Adrenal gland (tissue), 12 donors: Measurements from ENCODE around the gene CTBP1. TPM values are rescaled to one million over a fixed set of nuclear protein-coding genes. Genes with fewer than 3 reads are reported as not detected.
A peak's percentile ranks its signal among the peaks of the same experiment; 100 is the strongest.

Source experiments
- DNase-seq, 7 donors: peaks; one replicate each; pipeline ENCODE4 v3.0.0-alpha.2; 2019 to 2020
- H3K27ac ChIP-seq, 5 donors: fragments of 200-600 bp; sonication (generic) in 4 of 5; 1 replicate in 3 of 5; 2 replicates in 2 of 5; pipeline versions ENCODE4 v1.5.1 to v1.8.0; 2016 to 2020; ENCODE audit warnings: mild to moderate bottlenecking in 1 of 5
- H3K27me3 ChIP-seq: fragments of 200-600 bp; 2 replicates; pipeline ENCODE4 v1.8.0; 2021
- H3K36me3 ChIP-seq, 2 donors: fragments of 200-600 bp; replicated peaks in 1 of 2; 1 replicate in 1 of 2; 2 replicates in 1 of 2; pipeline versions ENCODE4 v1.5.1 to v1.8.0; 2018 to 2022
- H3K4me1 ChIP-seq, 2 donors: fragments of 200-600 bp; replicated peaks in 1 of 2; 1 replicate in 1 of 2; 2 replicates in 1 of 2; pipeline versions ENCODE4 v1.5.1 to v1.8.0; 2018 to 2021
- H3K4me3 ChIP-seq, 4 donors: fragments of 200-600 bp; sonication (generic) in 3 of 4; one replicate each; pipeline ENCODE4 v1.5.1; 2016 to 2018
- H3K9me3 ChIP-seq, 3 donors: fragments of 200-600 bp; sonication (generic) in 1 of 3; replicated peaks in 1 of 3; 1 replicate in 2 of 3; 2 replicates in 1 of 3; pipeline versions ENCODE4 v1.5.1 to v1.8.0; 2016 to 2021
- POLR2A ChIP-seq, 2 donors: fragments of 450-650 bp; IDR thresholded peaks; one replicate each; pipeline ENCODE4 v1.6.1; 2017; ENCODE audit warnings: antibody characterized with exemption in 2 of 2, mild to moderate bottlenecking in 2 of 2, moderate library complexity in 1 of 2
- WGBS, 4 donors: extraction: QIAGEN DNeasy Blood & Tissue Kit in 2 of 4; methylation state at CpG; one replicate each; pipeline versions ENCODE4 v1.1.5 to v1.1.7; 2013 to 2017; 5-methylcytosine and 5-hydroxymethylcytosine counted together
- intact Hi-C, 2 donors: fragments of 100-400 bp; cut with DNase I; formaldehyde crosslinking; loops; one replicate each; pipeline versions ENCODE4 v1.14.1 to v1.15.0; 2022 to 2023
- polyA plus RNA-seq, 3 donors: library from polyadenylated mRNA; stranded (reverse); fragments of 200-250 nt in 2 of 3; fragments of 350-450 nt in 1 of 3; fragmentation: Illumina TruSeq in 1 of 3; extraction: RNeasy Lipid Tissue Mini Kit (QIAGEN cat#74804) in 1 of 3; gene quantifications; one replicate each; pipeline ENCODE4 v1.2.3, GENCODE V29; 2013 to 2014
- total RNA-seq, 9 donors: library from RNA; depleted of rRNA in 4 of 9; stranded (reverse); fragments of >200 nt in 4 of 9; fragments of 120-200 nt in 1 of 9; fragmentation: NEBNext Ultra II Directional in 1 of 9; extraction: Animal tissue kit (Norgen Biotek cat#: 25700) in 1 of 9; gene quantifications; one replicate each; pipeline versions ENCODE4 v1.1.0 to v1.2.4, GENCODE V29; 2013 to 2023
- TF ChIP-seq, protein P1 (sequence below), 6 experiments: fragments of 450-650 bp in 4 of 6; fragments of 200-600 bp in 2 of 6; sonication (generic) in 1 of 6; IDR thresholded peaks; 1 replicate in 5 of 6; 2 replicates in 1 of 6; pipeline versions ENCODE4 v1.5.1 to v1.8.0; 2016 to 2021; ENCODE audit warnings: antibody characterized with exemption in 6 of 6, mild to moderate bottlenecking in 2 of 6, moderate library complexity in 1 of 6
- donor health status: healthy with polysubstance abuse.
- donor health status: Bipolar disorder and iron deficiency.
- donor health status: DM: yes; HTN: yes; CAD: no.
- donor health status: DM: no; HTN: no; CAD: no.
- donor health status: DM: no; HTN: no; CAD: no.
- donor health status: DM: yes; HTN: yes; CAD: no.

CTBP1 gene
- total and polyA plus RNA-seq, 12 donors: 45.7 to 293 (median 159) TPM

DNA sequence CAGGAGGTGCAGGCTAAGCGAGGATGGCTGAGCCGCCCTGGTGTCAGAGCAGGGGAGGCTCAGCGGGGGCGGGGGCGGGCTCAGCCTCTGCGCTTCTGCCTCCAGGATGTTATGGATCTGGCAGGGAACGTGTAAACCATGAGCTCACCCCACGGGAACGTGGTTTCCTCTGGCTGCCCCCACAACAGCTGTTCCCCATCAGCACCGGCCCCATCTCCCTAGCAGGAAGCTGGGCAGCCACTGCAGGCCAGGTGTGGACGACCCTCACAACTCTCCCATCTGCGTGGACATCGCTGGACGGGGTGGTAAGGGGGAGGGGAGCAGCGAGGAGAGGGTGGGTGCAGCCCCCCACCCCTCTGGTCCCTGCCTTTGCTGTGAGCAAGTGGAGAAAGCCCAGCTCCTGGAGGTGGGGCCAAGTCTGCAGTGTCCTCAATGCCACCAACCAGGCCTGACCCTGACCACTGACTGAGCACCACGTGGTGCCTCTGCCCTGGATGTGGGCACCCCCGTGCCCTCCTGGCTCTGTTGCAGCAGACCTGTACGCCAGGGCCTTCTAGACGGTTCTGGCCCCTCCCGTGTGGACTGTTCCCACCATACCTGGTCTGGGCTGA, 48.4 kb downstream of the CTBP1 start:
- H3K36me3 ChIP-seq: no peaks in the 10 kb centered on the region
- peak overlapping the region in 1 of 4 donors; percentile 26 for H3K4me3 ChIP-seq
- WGBS, 4 donors: 37 to 85% (median 47%) methylated on average over 9 to 20 of the region's 20 CpGs
- no peaks in the 10 kb centered on the region for H3K27me3 ChIP-seq
- H3K4me1 ChIP-seq: peaks cover 0 to 24% of the 10 kb centered on the region in 2 donors
- no peak for TF ChIP-seq POLR2A (IDR thresholded peaks at IDR 0.05)
- TF ChIP-seq, protein P1, sequence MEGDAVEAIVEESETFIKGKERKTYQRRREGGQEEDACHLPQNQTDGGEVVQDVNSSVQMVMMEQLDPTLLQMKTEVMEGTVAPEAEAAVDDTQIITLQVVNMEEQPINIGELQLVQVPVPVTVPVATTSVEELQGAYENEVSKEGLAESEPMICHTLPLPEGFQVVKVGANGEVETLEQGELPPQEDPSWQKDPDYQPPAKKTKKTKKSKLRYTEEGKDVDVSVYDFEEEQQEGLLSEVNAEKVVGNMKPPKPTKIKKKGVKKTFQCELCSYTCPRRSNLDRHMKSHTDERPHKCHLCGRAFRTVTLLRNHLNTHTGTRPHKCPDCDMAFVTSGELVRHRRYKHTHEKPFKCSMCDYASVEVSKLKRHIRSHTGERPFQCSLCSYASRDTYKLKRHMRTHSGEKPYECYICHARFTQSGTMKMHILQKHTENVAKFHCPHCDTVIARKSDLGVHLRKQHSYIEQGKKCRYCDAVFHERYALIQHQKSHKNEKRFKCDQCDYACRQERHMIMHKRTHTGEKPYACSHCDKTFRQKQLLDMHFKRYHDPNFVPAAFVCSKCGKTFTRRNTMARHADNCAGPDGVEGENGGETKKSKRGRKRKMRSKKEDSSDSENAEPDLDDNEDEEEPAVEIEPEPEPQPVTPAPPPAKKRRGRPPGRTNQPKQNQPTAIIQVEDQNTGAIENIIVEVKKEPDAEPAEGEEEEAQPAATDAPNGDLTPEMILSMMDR (IDR thresholded peaks at IDR 0.05): no peak
- intact Hi-C loops: no loop called here
- no peaks in the 10 kb centered on the region for H3K9me3 ChIP-seq
- peak in 4 of 7 donors; percentile 34 to 61 (median 41) for DNase-seq
- peak overlapping the region in 3 of 5 donors; percentile 0 to 91 (median 67) for H3K27ac ChIP-seq

DNA sequence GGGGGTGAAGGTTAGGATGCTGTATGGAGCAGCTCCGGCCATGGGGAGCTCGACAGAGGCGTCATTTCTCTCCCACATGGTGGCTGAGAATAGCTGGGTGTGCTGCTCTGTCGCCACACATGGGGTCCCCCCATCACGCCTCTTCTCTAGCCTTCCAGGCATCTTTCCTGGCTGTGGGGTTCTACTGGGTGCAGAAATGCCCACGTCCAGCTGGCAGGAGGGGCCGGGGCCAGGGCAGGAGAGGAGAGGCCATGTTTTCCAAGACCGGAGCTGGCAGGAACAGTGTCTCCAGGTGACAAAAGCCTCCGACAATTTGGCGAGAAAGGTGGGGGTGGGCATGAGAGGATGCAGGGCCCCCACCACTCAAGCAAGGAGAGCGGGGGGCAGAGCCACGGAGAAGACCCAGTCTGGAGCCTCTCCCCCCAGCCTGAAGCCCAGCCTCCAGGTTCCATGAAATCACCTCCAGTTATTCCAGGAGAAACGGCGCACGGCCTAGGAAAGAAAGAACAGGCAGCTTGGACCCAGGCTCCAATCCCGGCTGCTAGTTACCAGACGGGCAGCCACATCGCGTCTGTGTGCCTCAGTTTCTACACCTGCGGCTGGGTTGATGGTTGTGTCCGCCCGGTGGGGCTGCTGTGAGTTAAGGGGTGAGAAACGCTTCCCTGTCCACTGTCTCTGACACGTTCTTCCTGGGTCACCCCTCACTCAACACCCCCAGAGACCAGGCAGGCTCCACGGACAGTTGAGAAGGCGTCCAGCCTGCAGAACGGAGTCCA, 49.2 kb downstream of the CTBP1 start:
- TF ChIP-seq POLR2A (IDR thresholded peaks at IDR 0.05): no peak
- TF ChIP-seq, protein P1 (IDR thresholded peaks at IDR 0.05): no peak
- H3K4me3 ChIP-seq: no peak overlapping the region
- peak in 2 of 7 donors; percentile 19 to 48 for DNase-seq
- peak overlapping the region in 2 of 5 donors; percentile 0 to 91 for H3K27ac ChIP-seq
- intact Hi-C loops: no loop called here
- no peaks in the 10 kb centered on the region for H3K27me3 ChIP-seq
- H3K9me3 ChIP-seq: no peaks in the 10 kb centered on the region
- 78 to 82% (median 81%) methylated on average over 15 to 27 of the region's 27 CpGs for WGBS, 4 donors
- peaks cover 0 to 24% of the 10 kb centered on the region in 2 donors for H3K4me1 ChIP-seq
- H3K36me3 ChIP-seq: no peaks in the 10 kb centered on the region

DNA sequence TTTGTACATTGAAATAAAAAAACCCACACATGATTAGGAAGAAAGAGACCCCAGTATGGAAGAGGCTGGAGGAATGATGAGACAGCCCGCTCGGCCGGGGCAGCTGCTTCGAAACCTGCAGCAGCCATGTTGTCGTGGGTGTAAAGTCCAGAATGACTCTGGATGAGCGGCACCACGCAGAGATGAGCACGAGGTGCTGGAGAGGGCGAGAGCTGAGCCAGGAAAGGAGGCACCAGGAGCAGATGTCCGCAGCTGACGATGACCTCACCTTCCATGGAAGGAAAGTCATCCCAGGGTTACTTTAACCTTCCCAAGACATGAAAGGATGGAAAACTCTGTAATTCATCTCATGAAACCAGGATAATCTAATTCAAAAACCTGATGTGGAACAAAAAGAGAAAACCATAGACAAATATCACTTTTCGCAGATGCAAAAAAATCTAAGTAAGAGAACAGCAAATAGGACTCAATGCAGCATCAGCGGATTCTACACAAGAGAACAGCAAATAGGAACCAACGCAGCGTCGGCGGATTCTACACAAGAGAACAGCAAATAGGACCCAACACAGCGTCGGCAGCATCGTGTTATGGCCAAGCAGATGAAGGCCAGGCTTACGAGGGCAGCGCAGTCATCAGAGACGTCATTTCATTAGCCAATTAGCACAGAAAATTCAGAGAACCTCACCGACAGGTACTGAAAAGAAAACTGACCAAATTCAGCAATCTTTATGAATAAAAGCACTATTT, 50.7 kb downstream of the CTBP1 start:
- Histone ChIP-seq H3K27me3 (no peaks in the 10 kb centered on the region), H3K27ac (no peak overlapping the region), H3K36me3 (no peaks in the 10 kb centered on the region), H3K4me3 (no peak overlapping the region), H3K9me3 (no peaks in the 10 kb centered on the region), H3K4me1 (peaks cover 11 to 35% of the 10 kb centered on the region in 2 donors)
- 87 to 91% (median 88%) methylated on average over 24 of the region's 24 CpGs for WGBS, 4 donors
- intact Hi-C loops: no loop called here
- TF ChIP-seq POLR2A (IDR thresholded peaks at IDR 0.05): no peak
- TF ChIP-seq, protein P1 (IDR thresholded peaks at IDR 0.05): no peak
- peak in 2 of 7 donors; percentile 13 to 39 for DNase-seq
